ENCODE data around the gene COQ6.

Gene COQ6

DNA sequence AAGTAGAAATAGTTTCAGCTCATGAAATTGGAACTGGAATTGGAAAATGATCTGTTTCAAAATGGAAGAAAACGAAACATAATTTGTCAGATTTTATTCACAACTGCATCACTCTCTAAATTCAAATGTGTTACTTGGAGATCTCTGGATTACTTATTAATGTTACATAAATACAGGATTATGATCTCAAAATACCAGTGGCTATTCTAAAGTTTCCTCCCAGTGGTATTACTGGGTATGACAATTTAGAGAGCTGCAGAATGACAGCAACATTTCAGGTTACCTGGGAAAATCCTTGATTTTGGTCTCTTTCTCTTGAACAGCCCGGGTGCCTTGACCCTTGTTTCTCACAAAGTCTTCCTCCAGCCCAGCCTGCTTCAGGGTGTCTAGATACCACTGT, 14.4 kb upstream of the COQ6 start:
- DNase-seq (ENCODE audit: low read depth, low spot score) = peak; percentile 9
- in situ Hi-C loops (cut with HindIII; ENCODE audit: low sequenced_read_pairs) = no loop called here

DNA sequence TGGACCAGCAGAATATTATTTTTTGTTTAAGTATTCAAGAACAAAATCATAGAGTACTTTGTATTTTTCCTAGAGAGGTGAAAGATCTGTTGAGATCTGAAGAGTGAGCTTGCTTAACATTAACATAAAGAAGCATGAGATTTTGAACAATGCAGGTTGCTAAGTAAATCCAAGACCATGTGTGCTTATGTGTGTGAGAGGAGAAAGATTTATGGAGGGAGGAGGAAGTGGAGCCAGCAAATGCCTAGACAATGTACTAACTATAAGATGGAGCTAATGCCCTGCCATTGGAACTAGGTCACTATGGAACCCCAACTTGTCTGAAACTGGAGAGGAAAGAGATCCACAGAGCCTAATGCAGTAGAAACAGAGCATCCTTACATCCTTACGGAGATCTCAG, 13.6 kb upstream of the COQ6 start:
- no peak overlapping the region for H3K4me3 ChIP-seq (ENCODE audit: low read depth, low read length)
- DNase-seq (ENCODE audit: low read depth, low spot score) = no peak
- in situ Hi-C loops (cut with HindIII; ENCODE audit: low sequenced_read_pairs) = no loop called here
- TF ChIP-seq, protein P1, sequence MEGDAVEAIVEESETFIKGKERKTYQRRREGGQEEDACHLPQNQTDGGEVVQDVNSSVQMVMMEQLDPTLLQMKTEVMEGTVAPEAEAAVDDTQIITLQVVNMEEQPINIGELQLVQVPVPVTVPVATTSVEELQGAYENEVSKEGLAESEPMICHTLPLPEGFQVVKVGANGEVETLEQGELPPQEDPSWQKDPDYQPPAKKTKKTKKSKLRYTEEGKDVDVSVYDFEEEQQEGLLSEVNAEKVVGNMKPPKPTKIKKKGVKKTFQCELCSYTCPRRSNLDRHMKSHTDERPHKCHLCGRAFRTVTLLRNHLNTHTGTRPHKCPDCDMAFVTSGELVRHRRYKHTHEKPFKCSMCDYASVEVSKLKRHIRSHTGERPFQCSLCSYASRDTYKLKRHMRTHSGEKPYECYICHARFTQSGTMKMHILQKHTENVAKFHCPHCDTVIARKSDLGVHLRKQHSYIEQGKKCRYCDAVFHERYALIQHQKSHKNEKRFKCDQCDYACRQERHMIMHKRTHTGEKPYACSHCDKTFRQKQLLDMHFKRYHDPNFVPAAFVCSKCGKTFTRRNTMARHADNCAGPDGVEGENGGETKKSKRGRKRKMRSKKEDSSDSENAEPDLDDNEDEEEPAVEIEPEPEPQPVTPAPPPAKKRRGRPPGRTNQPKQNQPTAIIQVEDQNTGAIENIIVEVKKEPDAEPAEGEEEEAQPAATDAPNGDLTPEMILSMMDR (IDR thresholded peaks at IDR 0.05; ENCODE audit: low read depth, low read length) = no peak

More for the DNA sequence above, 14.4 kb upstream of the COQ6 start:
- no peak overlapping the region for H3K4me3 ChIP-seq (ENCODE audit: low read depth, low read length)
- TF ChIP-seq, protein P1 (IDR thresholded peaks at IDR 0.05; ENCODE audit: low read depth, low read length) = peak; percentile 24

DNA sequence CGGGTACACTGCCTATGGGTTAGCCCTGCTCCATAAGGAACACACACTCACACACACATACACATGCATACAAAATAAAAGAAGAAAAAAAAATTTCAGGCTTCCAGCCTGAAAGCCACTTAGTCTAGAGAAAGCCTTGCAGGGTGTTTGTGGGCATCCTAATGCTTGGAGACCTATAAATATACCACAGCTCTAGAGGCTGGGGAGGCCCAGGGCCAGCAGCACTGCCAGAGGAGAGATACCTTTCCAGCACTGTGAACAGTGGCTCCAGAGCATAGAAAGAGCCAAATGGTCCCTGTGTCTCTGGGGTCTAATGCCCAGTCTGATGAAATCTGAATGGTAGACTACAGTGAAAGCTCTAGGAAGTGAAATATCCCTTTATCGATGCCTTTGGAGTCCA, 13.1 kb upstream of the COQ6 start:
- no peak for DNase-seq (ENCODE audit: low read depth, low spot score)
- in situ Hi-C loops (cut with HindIII; ENCODE audit: low sequenced_read_pairs) = no loop called here
- TF ChIP-seq, protein P1 (IDR thresholded peaks at IDR 0.05; ENCODE audit: low read depth, low read length) = no peak

GRCh38 chr14:73942180-73942579, 7.9 kb upstream of the COQ6 start:
- no peak for DNase-seq (ENCODE audit: low read depth, low spot score)
- TF ChIP-seq, protein P1 (IDR thresholded peaks at IDR 0.05; ENCODE audit: low read depth, low read length) = no peak
- no peak overlapping the region for H3K4me3 ChIP-seq (ENCODE audit: low read depth, low read length)
- in situ Hi-C loops (cut with HindIII; ENCODE audit: low sequenced_read_pairs) = no loop called here

More for the DNA sequence above, 13.1 kb upstream of the COQ6 start:
- no peak overlapping the region for H3K4me3 ChIP-seq (ENCODE audit: low read depth, low read length)

GRCh38 chr14:73943083-73943482, 7.0 kb upstream of the COQ6 start:
- in situ Hi-C loops (cut with HindIII; ENCODE audit: low sequenced_read_pairs) = no loop called here
- TF ChIP-seq, protein P1 (IDR thresholded peaks at IDR 0.05; ENCODE audit: low read depth, low read length) = no peak
- DNase-seq (ENCODE audit: low read depth, low spot score) = peak; percentile 16
- H3K4me3 ChIP-seq (ENCODE audit: low read depth, low read length) = no peak overlapping the region

DNA sequence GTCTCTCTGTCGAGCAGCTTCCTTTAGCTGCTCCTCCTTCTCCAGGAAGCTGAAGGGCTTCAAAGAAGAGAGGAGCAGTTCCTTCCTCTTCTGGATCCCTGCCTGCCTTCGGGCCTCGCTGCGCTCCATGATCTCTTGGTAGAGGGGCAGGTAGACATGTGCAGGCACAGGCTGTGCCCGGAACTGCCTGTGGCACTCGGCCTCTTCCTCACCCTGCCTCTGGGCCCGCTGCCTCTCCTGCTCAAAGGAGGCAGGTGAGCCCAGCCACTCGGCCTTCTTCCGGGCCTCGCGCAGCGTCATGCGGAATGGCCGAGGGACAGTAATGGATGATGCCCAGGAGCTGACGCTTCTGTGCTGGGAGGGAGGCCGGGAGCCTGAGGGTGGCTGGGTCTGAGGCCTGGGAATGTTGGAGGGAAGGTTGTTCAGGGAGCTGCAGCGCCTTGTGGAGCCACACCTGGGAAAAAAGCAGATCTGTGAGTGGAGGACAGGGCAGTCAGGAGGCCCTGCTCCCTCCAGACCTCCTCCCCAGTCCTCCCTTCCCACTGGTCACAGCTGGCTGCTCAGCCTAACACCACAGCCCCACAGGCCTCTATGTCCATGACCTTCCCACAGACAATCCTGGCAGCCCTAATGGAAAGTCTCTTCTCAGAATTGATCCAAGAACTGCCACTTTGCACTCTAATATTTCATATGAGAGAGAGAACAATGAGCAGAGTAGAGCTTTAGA, 5.5 kb upstream of the COQ6 start:
- no peak overlapping the region for H3K4me3 ChIP-seq (ENCODE audit: low read depth, low read length)
- TF ChIP-seq, protein P1 (IDR thresholded peaks at IDR 0.05; ENCODE audit: low read depth, low read length) = no peak
- in situ Hi-C loops (cut with HindIII; ENCODE audit: low sequenced_read_pairs) = no loop called here
- no peak for DNase-seq (ENCODE audit: low read depth, low spot score)

Measured in astrocyte of the spinal cord (primary cell).